Fibroblast of peridontal ligament (primary cell): Measurements from ENCODE around the gene RPS23.

Source experiments
- DNase-seq: peaks from one replicate; pipeline ENCODE4 v3.0.0-alpha.2; 2010; ENCODE audit errors: extremely low read depth

Gene RPS23

DNA sequence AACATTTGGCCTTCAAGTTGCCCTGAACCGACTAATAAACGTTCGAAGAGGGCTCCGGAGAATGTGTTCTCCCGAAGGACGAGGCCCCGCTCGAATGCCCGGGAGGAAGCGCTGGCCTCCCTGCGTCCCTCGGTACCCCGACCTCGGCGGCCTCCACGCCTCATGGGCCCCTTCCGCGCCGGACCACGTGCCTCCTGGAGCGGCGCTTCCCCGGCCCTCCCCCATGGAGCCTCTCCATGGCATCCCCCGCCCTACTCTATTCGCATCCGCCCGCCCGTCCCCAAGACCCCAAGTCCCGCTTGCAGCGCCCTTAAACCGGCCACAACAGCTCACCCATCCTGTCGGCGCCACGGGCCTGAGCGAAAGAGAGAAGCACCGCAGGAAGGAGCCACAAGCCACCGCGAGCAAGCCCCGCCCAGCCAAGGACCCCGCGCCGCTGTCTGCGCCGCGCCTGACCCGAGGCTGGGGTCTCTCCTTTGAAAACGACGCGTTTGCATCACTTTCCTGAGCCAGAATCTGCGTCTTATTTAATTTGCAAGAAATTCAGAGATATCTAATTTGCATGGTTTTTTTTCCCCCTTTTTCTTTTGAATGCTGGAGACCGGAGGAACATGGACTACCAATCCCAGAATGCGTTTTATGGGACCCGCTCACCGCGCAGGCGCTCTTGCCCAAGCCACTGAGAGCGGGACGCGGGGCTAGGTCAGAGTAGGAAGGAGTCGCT is at the start of gene RPS23:
TSS of gene RPS23 (minus strand) at position 368 of the 724 bp plus-strand sequence. CDS start at position 337, 31 bp downstream.
- DNase-seq = peak; percentile 93

DNA sequence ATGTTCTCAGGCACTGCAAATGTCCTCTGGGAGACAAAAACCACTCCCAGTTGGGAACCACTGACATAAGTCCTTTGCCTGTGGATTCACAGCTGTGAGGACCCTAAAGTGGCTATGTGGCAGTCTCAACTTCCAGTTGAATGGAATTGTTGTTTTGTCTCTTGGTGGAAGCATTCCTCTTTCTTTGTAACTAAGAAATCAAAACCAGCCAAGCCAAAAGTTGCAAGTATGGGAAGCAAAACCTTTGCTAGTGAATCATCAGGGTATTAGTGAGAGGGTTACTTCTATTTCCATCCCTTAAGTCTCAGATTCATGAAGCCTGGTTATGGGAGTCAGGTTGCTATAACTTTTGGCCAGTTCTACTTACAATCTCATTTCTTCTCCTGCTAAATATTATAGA is 49.8 kb upstream of the RPS23 start:
- DNase-seq = peak; percentile 84

DNA sequence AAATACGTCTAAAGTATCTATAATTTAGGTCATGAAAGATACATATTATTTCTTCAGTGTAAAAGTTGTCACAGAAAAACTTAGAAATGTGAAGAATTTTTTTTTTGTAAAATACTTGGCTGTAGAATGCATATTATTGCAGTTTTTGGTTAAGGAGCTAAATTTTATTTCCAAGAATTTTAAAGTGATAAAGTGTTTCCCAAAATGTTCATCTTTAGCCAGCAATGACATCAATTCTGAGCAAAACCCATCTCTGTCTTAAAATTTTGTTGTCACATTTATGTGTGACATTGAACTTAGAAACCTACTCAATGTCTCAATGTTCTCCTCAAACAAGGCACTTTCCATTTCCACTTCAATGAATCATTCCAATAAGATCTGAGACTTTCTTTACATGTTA is 47.8 kb upstream of the RPS23 start:
- no peak for DNase-seq

DNA sequence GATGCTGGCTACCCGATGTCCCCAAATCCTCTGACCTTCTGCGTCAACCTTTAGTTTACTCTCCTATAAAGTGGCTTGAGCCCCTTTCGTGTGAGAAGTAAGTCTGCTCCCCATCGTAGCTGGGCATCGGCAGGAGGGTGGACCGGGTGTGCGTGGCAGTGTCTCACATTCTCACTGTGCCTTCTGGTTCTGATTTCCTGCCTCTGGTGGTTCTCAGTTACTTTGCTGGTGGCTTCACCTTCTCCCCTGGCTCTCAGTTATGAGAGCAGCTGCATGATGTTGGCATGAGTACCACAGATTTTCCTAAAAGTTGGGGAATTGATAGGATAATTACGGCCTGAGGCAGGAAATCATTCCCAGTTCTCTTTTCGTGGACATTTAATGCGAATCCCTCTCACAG is 47.0 kb upstream of the RPS23 start:
- DNase-seq = no peak

DNA sequence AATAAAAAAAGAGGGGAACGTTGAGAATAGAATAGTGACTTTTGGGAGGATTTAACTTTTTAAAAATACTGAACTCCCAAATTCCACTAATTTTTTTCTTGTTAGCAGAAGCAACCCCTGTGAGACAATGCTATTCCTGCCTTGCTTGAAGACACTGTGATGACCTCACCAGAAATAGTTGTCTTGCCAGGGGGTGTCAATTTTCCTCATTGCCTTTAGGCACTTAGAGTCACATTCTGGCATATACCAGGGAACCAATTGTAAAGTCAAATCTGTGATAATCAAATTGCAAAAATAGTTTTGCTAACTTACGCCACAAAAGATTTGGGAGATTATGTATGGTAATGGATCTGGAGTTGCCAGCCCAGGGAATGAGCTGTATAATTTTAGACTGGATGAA is 42.8 kb upstream of the RPS23 start:
- DNase-seq = peak; percentile 29

DNA sequence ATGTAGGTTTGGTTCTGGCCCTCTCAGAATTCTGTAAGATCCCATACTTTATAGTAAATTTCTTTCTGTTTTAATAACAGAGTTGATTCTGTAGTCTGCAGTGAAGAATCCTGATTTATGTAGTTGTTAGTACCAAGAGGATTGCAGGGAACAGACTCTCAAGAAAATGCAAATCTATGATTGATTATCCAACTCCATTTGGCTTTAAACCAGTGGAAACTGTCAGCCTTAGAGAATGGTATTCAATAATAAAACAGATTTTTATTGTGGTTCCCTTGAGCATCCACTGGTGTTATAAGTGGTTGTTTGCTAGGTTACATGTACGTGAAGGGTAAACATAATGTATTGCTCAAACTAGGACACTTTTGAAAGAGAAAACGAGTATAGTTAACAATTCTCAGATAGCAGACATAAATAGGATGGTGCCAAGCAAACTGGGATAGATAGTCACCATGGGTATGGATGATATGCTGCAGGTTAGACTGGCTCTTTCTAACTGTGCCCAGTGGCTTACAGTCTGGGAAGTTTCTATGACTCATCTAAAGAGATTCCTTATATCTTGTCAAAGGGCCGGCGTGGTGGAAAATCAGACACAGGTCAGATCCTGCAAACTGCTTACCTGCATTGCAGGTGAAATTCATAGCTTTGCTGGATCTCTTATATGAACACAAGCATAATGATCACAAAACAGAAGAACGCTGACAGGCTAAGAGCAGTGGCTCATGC is 41.7 kb upstream of the RPS23 start:
- DNase-seq = no peak

DNA sequence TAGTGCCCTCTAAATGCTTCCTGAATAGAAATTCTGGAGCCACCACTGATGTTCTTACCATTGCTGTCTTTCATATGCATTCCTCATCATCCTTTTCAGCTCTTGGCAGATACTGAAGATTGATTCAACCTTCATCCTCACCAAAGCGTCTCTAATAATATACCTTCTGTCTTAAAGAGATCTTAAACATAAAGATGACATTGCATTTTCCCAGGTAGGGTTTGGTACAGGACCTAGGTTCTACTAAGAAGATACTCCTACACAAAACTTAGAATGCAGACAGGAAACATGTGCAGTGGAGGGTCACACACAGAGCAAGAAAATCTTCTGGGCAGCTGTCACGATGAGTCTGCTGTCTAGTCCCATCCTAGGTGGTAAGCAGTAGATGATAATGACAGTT is 41.0 kb upstream of the RPS23 start:
- DNase-seq = no peak

DNA sequence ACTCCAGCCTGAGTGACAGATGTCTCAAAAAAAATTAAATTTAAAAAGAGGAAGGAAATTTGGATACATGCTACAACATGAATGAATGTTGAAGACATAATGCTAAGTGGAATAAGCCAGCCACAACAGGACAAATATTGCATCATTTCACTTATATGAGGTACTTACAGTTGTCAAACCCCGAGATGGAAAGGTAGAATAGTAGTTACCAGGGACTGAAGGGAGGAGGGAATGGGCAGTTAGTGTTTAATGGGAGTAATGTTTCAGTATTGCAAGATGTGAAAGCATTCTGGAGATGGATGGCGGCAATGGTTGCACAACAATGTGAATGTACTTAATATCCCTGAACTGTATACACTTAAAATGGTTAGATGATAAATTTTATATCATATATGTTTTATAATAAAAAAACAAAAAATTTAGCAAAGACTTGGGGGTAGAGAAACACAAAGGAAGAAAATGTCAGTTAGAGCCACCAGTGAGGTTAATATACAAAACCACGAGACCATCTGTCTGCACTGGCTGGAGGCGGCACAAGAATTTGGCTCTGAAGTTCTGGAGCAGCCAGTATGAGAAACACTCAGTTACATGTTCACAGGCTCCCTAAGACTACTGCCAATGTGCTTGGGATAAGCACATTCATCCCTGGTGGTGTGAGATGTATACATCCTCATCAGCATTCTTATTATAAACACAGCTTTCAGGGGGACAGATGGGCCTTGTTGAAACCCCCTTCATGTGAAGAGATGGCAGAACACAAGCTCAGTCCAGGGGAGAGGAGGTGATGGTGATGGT is 37.0 kb upstream of the RPS23 start:
- DNase-seq = peak; percentile 83

DNA sequence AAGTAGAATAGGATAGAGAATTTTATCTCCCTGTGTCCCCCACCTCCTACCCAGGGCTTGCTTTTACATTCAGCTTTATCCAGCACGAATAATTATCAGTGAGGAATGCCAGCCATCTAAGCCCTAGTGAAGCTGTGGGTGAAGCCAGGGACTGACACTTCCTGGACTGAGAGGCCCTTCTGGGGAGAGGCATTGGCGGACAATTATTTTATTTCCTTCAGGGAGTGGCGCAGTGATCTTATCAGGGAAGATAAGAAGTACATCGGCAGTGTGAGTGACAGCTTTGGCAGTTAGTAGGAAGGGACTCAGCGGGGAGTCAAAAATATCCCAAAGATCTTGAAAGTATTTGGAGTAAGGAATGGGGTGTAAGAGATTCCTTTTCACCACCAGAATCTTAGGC is 34.9 kb upstream of the RPS23 start:
- DNase-seq = no peak

DNA sequence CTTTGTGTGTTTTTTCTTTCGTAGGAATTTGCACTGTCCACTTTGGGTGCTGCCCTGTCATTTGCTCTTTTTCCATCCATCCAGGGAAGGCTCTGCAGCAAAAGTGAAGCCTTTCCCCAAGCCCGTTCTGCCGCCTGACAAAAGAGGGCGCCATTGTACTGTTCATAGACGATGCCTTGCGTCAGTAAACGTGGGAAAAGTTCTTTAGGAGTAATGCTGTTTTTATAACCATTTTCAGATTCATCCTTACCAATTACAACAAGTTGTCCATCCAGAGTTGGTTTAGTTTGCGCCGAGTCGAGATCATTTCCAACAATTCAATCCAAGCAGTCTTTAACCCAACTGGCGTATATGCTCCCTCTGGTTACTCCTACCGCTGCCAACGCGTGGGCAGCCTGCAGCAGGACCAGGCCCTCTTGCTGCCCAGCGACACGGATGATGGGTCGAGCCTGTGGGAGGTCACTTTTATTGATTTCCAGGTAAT is 34.3 kb upstream of the RPS23 start:
- peak; percentile 93 for DNase-seq

DNA sequence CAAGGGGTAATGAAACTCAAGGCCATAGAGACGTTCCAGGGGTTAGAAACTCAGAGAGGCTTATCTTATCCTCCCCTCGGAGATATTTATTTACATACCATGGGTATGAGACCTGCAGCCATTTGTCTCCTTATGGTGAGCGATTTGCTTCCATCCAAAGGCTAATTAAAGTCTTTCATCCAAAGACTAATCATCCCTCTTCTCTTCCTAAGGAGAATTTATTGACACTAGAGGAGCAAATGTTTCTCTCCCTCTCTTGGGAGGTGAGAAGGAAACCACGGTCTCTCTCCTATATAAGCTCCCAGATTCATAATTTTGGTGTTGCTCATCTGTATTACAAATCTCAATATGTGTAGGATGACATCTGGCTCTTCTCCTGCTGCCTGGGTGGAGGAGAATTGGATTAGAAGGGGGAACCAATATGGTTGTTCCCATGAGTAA is 31.0 kb upstream of the RPS23 start:
- DNase-seq = no peak

DNA sequence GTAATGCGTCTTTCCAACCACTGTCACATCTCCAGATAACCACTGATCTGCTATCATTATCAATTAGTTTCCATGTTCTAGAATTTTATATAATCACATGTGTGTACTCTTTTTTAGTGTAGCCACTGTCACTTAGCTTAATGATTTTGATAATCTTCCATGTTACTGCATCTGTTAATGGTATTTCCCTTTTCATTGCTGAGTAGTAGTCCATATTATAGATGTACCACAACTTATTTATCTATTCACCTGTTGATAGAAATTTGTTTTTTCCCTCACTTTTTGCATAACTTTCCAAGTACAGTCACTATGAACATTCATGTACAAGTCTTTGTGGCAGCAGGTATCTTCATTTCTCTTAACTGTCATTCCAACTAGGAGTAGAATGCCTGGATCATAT is 30.3 kb upstream of the RPS23 start:
- DNase-seq = no peak

DNA sequence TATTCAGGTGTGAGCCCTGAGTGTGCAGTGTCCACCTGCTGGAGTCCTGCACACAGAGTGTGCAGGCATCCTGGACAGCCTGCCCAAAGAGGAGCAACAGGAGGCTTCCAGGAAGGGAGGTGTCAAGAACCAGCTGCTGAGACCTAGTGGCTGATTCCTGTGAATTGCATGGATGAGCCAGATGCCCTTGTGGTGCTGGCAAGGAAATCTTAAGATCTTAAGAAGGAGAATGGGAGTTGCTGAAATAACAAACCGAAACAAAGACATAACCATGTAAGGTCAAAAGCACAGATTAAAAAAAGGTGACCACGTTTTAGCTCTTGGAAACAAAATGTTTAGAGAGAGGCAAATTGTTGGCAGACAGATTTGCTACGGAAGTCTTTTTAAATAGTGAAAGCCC is 29.3 kb upstream of the RPS23 start:
- DNase-seq = peak; percentile 88

DNA sequence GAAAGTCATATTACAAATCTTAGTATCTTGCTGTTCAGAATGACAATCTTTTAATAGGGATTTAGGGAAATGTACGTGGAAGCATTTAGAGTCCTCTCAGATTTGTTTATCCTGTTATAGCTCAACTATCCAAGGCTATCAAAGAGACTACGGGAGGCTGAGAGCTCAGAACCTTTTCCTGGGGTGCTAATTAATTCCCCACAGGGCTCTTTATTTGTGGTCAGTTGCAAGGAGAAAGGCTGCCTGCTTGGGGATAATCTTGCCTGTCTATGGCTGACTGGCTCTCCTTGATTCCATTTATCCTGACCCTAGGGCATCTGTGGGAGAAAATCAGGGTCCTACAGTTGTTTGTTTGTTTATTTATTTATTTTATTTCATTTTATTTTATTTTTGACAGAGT is 28.0 kb upstream of the RPS23 start:
- no peak for DNase-seq

DNA sequence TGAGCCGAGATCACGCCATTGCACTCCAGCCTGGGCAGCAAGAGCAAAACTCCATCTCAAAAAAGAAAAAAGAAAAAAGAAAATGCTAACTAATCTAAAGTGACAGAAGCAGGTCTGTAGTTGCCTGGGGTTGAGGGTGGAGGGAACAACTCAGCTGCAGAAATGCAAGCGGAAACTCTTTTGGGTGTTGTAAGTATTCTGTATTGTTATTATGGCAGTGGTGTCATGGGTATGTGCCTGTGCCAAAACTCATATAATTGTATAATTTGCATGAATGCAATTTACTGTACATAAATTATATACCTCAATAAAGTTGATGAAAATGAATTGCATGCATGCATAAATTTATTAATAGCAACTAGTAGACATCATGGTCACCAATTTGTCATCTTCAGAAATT is 23.0 kb upstream of the RPS23 start:
- no peak for DNase-seq

DNA sequence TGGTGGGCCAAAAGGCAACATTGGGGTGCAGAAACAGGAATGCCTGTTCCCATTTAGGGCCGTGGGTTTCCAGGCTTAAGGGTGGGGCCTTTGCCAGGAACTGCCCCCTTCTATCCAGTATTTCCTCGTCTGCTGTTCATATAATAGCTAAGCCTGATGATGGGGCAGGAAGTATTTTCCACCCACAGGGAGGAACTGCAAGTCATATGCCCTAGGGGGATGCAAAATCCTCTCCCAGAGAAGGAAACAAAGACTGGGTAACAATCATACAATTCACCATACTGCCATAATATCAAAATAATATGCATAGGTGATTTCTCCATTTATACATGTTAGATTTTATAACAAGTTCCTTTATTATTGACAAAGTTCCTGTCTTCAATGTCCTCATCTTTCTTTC is 20.5 kb upstream of the RPS23 start:
- DNase-seq = no peak

DNA sequence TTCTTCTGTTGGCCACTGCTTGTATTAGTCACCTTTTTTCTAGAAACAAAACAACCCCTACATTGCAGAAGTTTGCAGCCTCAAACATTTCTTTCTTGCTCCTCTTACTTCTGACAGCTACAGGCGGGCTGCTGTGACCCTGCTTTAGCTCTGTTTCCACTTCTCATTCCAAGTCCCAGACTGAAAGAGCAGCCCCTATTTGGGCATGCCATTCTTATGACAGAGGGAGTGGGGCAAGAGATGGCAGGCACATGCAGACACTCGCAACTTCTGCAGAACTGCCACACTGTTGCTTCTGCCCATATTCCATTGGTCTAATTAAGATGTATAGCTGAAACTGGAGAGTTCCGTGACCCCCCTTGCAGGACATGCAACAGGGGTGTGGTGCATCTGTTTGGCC is 19.6 kb upstream of the RPS23 start:
- no peak for DNase-seq

DNA sequence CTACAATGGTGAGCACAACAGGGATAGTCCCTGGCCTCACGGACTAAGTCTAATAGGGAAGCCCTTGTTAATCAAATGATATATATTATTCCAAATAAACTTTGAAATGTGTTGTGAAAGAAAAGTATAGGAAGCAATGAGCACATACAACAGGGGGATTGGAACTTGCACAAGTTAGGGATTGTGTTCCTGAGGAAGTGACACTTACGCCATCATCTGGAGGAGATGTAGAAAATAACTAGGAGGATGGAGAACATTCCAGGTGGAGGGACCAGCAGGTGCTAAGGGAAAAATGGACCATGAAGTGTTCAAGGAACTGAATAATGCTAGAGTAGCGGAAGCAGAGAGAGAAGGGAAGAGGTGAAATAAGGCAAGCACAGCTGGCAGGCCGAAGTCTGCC is 18.8 kb upstream of the RPS23 start:
- no peak for DNase-seq

DNA sequence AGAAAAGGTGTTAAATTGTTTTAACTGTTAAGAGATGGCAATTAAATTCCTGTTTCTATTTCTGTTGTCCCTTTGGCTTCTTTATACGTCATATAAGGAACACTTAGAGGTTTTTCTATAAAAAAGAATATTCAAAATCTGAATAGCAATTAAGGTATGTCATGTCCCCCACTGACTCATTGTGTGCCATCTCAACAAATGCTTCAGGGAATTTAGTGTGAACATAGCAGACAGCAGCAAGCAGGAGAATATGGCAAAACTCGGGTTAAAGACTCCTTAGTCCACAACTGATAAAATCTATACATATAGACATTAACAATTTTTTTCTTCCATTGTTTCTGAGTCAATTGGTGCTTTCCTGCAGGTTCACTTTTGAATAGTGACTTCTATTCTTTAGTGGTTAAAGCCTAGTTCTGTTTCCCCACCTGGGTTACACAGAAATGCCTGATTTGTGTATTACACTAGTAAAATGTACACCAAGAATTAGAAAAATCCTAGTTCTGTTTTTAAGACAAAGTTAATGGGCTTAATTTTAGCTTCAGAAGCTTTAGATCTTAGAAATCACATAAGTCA is 17.9 kb upstream of the RPS23 start:
- no peak for DNase-seq

DNA sequence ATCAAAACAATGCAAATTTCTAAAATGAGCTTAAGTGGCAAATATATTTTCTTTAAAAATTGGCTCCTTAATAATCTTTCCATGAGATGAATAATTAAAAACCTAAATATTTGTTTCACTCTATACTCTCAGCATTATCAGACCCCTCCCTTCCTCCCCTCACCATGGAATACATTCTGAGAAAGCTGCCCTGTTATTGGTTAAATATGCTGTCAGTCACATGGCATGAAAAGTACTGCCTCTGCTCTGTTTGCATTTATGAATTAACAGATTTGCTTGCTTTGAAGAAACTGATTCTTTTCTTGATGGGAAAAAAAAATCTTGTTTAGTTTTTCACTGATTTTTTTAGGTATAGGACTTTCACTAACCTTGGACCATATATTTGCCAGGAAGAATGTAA is 17.0 kb upstream of the RPS23 start:
- no peak for DNase-seq

DNA sequence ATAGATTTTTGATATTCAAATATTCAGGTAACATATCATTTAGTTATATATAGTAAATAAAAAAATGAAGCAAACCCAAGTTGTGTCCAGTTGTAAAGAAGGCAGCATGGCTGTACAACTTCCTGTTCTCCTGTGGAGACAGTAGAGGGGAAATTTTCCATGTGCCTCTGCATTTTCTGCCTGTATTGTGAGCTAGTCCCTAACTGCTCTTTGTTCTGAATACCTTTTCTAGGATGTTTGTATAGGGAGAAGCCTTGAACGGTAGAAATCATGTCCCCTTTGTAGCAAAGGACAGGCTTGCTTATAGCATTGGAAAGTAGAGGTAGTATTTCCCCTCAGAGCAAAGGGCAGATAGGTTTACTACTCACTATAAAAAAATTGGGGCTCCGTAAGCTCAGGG is 13.3 kb upstream of the RPS23 start:
- DNase-seq = no peak

DNA sequence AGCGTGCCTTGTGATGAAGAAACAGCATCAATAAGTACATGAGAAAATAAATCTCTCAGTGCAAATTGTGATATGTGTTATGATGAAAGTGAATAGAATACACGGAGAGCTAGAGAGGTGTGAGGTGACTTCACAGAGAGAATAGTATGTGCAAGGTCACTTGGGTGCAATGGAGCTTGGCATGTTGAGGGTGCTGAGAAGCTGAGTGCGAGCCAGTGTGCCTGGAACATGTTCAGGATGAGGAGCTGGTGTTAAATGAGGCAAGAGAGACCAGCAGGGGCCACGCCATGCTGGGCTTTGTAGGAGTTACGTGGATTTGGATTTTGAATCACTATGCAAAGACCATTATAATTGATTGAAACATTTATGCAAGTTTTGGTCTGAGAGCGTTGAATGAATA is 12.8 kb upstream of the RPS23 start:
- DNase-seq = no peak
